Activated CD4-positive, alpha-beta T cell treated with anti-CD3 and anti-CD28 coated beads for 24 hours (primary cell): ENCODE data around the gene NAPSA.

Experiments used
- DNase-seq, 2 donors: peaks; one replicate each; pipeline ENCODE4 v3.0.0-alpha.2; 2020; ENCODE audit warnings: low read depth in 2 of 2

The NAPSA gene

DNA sequence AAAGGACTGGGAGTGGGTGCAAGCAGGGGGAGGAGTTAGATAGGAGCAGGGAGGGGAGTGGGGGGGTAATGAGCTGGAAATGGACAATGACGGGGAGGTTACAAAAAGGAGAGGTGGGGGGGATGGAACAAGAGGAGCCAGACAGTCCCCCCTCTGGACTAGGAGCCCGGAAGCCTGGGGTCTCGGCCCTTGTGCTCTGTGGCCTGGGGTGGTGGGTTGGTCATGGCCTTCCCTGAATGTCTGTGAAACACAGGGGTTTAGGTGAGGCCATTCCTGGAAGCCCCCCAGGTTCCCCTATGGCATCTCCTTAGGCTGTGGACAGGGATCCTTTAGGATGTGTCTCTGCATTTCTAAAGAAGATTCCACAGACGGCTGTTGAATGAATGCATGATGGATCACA lies 48.3 kb downstream of the NAPSA start:
- DNase-seq: no peak

DNA sequence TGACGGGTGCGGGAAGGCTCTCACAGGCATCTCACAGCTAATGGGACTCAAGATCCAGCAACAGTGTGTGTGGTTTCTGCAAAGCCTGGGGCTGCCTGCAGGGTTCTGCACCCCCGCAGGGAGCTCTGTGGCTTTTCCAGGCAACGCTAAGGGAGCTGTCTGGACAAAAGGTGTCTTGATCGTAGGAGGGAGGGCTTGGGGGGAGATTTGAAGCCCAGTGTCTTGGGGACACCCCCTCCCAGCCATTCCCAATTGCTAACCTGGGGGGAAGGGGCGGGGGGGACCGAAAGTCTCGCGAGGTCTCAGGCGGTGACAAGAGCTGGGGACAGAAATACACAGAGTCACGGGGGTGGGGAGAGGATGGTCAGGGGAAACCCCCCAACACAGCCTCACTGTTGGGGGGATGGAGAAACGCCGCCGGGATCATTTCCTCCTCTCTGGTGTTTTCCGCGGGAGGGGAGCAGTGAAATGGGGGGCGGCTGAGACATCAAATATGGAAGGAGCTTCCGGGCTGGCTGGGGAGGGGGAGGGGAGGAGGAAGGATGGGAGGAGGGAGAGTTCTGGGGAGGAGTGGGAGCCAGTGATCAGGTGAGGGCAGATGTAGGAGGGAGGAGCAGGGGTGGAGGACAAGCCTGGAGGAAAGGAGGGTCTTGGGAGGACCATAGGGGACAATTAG lies 49.5 kb downstream of the NAPSA start:
- DNase-seq: no peak

DNA sequence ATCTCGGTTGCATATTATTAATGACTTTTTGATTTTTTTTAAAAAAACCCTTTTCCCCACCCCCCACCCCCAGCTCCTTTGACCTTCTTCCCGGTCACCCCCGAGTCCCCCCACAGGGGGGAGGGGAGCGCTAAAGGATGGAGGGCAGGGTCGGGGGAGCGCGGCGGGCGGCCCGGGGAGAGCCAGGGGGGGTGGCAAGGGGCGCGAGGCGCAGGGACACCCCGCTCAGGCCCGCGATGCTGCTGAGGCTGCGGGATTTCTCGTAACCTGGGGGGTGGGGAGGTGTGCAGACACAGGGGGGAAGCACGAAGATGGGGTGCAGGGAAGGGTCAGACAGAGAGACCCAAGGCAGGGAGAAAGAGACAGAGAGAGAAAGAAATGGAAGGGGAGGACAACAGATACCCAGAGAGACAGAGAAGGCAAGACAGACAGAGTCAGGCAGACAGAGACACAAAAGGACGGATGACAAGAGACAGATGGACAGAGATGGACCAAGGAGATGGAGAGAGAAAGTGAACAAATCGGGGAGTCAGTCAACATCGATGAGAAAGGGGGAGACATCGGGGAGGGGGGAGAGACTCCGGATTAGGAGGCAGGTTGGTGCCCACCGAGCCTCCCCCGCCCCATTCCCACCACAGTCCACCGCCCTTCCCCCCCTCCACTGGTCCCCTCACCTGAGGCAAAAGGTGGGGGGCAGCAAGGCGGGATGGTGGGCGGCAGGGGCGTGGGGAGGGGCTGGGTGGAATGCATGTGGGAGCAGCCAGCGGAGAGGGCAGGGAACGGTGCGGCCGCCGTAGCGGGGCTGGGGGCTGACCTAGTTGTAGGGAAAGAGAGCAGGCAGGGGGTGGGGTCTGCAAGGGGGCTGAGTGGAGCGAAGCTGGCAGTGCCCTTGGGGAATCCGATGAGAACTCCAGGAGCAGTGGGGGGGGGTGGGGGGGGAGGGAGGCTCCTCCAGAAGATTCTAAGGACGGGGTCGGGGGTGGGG lies 50.4 kb downstream of the NAPSA start:
- no peak for DNase-seq

DNA sequence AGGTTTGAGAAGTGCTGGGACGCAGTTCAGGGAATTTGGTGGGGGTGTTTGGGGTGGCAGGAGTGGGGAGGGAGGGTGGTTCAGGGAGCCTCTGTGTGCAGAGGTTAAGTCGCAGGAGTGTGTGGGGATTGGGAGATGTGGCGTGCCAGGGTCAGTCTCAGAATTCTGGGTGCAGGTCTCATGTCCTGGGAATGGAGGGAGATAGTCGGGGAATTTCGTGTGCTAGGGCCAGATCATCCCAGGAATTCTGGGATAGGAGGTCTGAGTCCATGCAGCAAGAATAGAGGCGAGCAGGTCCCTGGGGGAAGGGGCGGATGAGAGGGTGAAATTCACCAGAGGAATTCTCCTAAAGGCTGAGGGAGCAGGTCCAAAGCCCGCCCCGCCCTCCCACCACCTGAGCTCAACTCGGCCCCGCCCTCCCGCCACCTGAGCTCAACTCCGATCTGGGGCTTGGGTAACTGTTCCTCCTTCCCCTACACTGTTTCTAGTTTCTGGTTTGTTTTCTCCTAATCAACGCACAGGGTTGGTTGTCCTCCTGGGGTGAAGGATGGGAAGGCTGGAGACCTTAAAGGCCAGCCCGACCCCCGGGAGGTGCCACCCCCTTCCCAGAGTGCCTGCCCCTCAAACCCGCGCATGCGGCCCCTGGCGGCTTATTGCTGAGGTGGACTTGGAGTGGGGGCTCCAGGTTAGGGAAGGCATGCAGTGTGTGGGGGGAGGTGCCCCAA lies 51.5 kb downstream of the NAPSA start:
- no peak for DNase-seq

DNA sequence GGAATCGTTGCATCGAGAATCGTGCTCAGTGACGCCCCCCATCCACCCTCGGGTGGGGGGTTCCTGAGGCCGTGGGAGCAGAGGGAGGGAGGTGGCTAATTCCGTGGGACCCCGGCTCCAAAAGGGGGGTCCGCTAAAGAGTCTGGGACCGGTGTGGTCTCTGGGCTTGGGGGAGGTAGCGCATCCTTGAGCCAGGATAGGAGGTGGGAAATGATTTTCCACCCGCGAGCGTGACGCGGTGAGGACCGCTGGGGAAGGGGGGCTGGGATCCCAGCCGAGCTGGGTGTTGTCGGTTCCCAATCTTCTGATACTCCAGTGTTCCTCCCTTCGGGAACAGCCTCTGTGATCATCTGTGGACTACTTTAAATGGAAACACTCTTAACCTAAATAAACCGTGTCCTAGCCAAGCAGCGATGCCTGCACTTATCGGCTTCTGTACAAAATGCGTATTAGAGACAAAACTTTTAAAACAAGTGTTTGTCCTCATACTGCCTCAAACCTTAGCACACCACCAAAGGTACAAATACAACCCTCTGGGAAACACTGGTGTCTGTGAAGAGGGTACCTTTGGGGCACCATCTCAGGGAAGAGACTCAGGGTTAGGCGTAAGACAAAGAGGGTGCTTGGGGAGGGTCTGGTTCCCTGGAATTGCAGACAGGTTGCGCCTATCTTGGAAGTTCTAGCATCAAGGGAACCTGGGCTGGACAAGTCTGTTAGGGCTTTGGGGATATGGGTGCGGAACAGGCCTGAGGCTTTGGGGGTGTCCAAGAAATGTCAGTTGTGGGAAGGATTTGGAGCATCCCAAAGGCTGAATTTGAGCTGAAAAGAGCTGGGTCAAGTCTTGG lies 52.2 kb downstream of the NAPSA start:
- DNase-seq: no peak

DNA sequence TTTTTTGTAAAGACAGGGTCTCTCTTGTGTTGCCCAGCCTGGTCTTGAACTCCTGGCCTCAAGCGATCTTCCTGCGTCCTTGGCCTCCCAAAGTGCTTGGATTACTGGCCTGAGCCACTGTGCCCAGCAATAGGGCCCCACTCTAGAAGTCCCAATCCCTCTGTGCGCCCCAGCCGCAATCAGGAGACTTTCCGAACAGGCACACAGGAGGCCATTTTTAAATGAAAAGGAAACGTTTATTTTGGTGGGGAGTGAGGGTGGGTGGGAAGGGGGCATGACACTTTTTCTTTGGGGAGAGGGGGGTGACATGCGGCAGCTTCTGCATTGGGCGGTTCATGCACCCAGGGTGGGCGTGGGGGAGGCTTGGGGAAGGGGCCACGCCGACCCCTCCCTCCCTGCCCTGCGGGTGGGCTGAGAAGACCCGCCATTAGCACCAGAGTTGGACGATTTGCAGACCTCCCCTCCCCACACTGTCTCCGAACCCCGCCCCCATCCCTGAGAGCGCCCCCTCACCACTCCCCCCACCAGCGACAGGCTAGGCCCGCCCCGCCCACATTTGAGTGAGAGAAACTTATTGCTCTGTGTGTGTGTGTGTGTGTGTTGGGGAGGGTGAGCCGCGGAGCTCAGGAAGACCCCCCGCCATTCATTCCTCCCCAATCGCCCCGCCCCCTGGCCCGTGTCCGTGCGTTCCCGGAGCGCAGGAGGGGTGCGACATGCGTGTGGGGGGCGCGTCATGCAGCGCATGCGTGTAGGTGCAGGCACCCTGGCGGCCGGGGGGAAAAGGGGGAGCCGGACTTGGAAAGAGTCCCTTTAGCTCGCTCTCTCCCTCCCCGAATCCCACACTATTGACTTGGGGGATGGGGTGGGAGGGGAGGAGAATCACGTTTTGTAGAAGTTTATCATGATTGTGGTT lies 53.5 kb downstream of the NAPSA start:
- DNase-seq: no peak

DNA sequence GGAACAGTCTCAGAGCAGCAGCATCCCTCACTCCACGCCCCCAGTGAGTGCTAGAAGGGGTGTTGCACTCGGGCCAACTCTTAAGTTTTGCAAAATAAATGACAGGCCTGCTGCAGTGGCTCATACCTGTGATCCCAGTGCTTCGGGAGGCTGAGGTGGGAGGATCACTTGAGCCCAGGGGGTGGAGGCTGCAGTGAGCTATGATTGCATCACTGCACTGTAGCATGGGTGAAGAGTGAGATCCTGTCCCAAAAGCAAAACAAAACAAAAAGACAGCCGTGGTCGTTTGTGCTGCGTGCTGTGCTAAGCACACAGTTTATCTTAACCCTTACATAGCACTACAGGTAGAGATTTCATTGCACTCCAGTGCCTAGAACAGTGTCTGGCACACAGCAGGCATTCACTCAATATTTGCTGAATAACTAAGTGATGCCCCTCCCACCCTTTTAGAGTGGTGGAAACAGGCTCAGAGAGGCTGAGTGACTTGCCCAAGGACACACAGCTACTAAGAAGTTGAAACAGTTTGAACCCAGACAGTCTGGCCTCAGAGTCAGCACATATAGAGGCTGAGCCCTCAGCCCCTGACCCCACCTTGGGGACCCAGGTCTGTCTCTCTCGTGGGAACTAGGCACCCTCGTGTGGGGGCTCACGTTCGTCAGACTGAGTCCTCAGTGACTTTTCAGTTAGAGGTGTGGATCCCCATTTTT lies 54.5 kb downstream of the NAPSA start:
- no peak for DNase-seq

GRCh38 chr19:50309396-50310125 lies 55.9 kb downstream of the NAPSA start:
- no peak for DNase-seq

GRCh38 chr19:50308991-50309390 lies 56.4 kb downstream of the NAPSA start:
- DNase-seq: no peak
